Fibroblast of lung (primary cell): ENCODE data around the gene HNF4A. TPM values are rescaled to one million over a fixed set of nuclear protein-coding genes. Genes with fewer than 3 reads are reported as not detected.

Experiments
- DNase-seq, 2 donors: peaks; one replicate each; pipeline versions ENCODE4 v3.0.0 to v3.0.0-alpha.2; 2010; ENCODE audit warnings: low read depth in 2 of 2
- H2AFZ ChIP-seq: 2 replicates; pipeline ENCODE4 v1.5.1; 2012; ENCODE audit warnings: low read length, control low read depth, inconsistent platforms
- H3K27ac ChIP-seq: 2 replicates; pipeline ENCODE4 v1.5.1; 2011; ENCODE audit warnings: low read length, control low read depth; ENCODE audit not compliant: insufficient read depth
- H3K27me3 ChIP-seq: 2 replicates; pipeline ENCODE4 v1.5.1; 2011; ENCODE audit warnings: mild to moderate bottlenecking, low read length; ENCODE audit not compliant: control insufficient read depth, insufficient read depth
- H3K36me3 ChIP-seq: 2 replicates; pipeline ENCODE4 v1.5.1; 2011; ENCODE audit warnings: low read length; ENCODE audit not compliant: control insufficient read depth, insufficient read depth
- H3K4me1 ChIP-seq: 2 replicates; pipeline ENCODE4 v1.5.1; 2011; ENCODE audit warnings: low read length; ENCODE audit not compliant: control insufficient read depth, insufficient read depth; ENCODE audit errors: extremely low read depth
- H3K4me2 ChIP-seq: 2 replicates; pipeline ENCODE4 v1.5.1; 2011; ENCODE audit warnings: low read length, control low read depth; ENCODE audit not compliant: insufficient read depth; ENCODE audit errors: extremely low read depth
- H3K4me3 ChIP-seq, 4 experiments: fragments of 200-600 bp in 1 of 4; sonication (generic) in 1 of 4; replicated peaks in 1 of 4; 2 replicates each; pipeline ENCODE4 v1.5.1; 2011 to 2016; ENCODE audit warnings: low read length in 4 of 4, low read depth in 3 of 4, mild to moderate bottlenecking in 3 of 4, control low read depth in 2 of 4, inconsistent platforms in 1 of 4, mixed read lengths in 1 of 4; ENCODE audit not compliant: insufficient read depth in 1 of 4; ENCODE audit errors: control extremely low read depth in 1 of 4
- H3K79me2 ChIP-seq: 2 replicates; pipeline ENCODE4 v1.5.1; 2012; ENCODE audit warnings: mild to moderate bottlenecking, low read length, inconsistent platforms; ENCODE audit not compliant: control insufficient read depth, insufficient read depth
- H3K9ac ChIP-seq: 2 replicates; pipeline ENCODE4 v1.5.1; 2011; ENCODE audit warnings: mild to moderate bottlenecking, low read length, control low read depth; ENCODE audit not compliant: insufficient read depth
- H3K9me3 ChIP-seq: 2 replicates; pipeline ENCODE4 v1.5.1; 2012; ENCODE audit warnings: low read depth, low read length; ENCODE audit not compliant: control insufficient read depth, insufficient read depth
- H4K20me1 ChIP-seq: 2 replicates; pipeline ENCODE4 v1.5.1; 2011; ENCODE audit warnings: low read length; ENCODE audit not compliant: control insufficient read depth, insufficient read depth; ENCODE audit errors: extremely low read depth
- CTCF ChIP-seq, 2 donors: IDR thresholded peaks in 1 of 2; conservative IDR thresholded peaks in 1 of 2; 1 replicate in 1 of 2; 2 replicates in 1 of 2; pipeline ENCODE4 v1.5.1; 2011 to 2012; ENCODE audit warnings: low read length in 2 of 2, control low read depth in 1 of 2, inconsistent platforms in 1 of 2, low read depth in 1 of 2, mild to moderate bottlenecking in 1 of 2
- EZH2 ChIP-seq: IDR thresholded peaks from 2 replicates; pipeline ENCODE4 v1.5.1; 2012; ENCODE audit warnings: low read length, control low read depth, mild to moderate bottlenecking; ENCODE audit errors: missing control alignments
- polyA plus RNA-seq, 2 donors: library from polyadenylated mRNA; depleted of rRNA in 1 of 2; stranded (reverse) in 1 of 2; unstranded in 1 of 2; fragments of >200 nt; gene quantifications; 2 replicates each; pipeline ENCODE4 v1.2.1, GENCODE V29; 2011 to 2012; ENCODE audit warnings: missing spikeins in 1 of 2
- total RNA-seq: library from RNA; depleted of rRNA; stranded (reverse); fragments of >200 nt; gene quantifications from 2 replicates; pipeline ENCODE4 v1.2.1, GENCODE V29; 2014

Gene HNF4A
- total and polyA plus RNA-seq, 2 donors (not counting 1 experiment from before 2014, with no cell fraction given) = not detected

- DNase-seq = peak in 1 of 2 donors; percentile 89
- TF ChIP-seq EZH2 = no peak
- no peak for TF ChIP-seq CTCF (conservative IDR thresholded peaks at IDR 0.05 in 1 of 2, IDR thresholded peaks at IDR 0.05 in 1 of 2; ENCODE audit: low read depth in 1 of 2, low read length in 2 of 2)
These were observed 111.9 kb downstream of the HNF4A start for GRCh38 chr20:44467289-44467883.

DNA sequence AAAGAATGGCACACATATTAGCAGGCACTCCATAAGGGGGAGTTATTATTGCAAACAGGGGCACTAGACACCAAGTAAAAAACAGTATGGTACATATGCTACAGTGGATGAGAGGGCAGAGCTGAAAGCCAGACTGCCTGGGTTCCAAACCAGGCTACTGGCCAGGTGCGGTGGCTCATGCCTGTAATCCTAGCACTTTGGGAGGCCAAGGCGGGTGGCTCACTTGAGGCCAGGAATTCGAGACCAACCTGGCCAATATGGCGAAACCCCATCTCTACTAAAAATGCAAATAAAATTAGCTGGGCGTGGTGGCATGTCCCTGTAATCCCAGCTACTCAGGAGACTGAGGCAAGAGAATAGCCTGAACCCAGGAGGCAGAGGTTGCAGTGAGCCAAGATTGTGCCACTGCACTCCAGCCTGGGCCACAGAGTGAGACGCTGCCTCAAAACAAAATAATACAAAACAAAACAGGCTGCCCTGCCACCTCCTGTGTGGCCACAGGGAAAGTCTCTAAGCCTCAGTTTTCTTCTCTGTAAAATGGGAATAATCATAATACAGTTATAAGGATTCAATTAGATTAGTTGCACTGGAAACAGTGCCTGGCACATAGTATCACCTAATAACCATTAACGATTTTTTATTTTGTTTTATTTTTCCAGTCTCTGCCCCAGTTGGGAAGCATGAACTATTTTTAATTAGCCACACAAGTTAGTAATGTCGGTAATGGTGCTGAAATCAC is 112.7 kb downstream of the HNF4A start:
- H3K27me3 ChIP-seq = peaks cover 15% of the 10 kb centered on the region
- no peak overlapping the region for H3K4me2 ChIP-seq
- no peak overlapping the region for H3K9ac ChIP-seq
- H3K36me3 ChIP-seq = no peaks in the 10 kb centered on the region
- no peaks in the 10 kb centered on the region for H3K4me1 ChIP-seq
- no peaks in the 10 kb centered on the region for H3K9me3 ChIP-seq
- DNase-seq = no peak
- no peaks in the 10 kb centered on the region for H3K79me2 ChIP-seq
- no peak overlapping the region for H3K4me3 ChIP-seq
- H4K20me1 ChIP-seq = no peaks in the 10 kb centered on the region
- TF ChIP-seq EZH2 (no peak), CTCF (conservative IDR thresholded peaks at IDR 0.05 in 1 of 2, IDR thresholded peaks at IDR 0.05 in 1 of 2; ENCODE audit: low read depth in 1 of 2, low read length in 2 of 2) (no peak)
- H3K27ac ChIP-seq = no peak overlapping the region
- no peak overlapping the region for H2AFZ ChIP-seq

More at GRCh38 chr20:44467289-44467883, 111.9 kb downstream of the HNF4A start:
- H3K4me2 ChIP-seq = no peak overlapping the region
- H3K9ac ChIP-seq = no peak overlapping the region
- no peak overlapping the region for H2AFZ ChIP-seq
- no peak overlapping the region for H3K27ac ChIP-seq
- H3K36me3 ChIP-seq = no peaks in the 10 kb centered on the region
- H3K9me3 ChIP-seq = no peaks in the 10 kb centered on the region
- H3K4me1 ChIP-seq = no peaks in the 10 kb centered on the region
- no peaks in the 10 kb centered on the region for H3K79me2 ChIP-seq
- H3K4me3 ChIP-seq = no peak overlapping the region
- H3K27me3 ChIP-seq = peaks cover 15% of the 10 kb centered on the region
- no peaks in the 10 kb centered on the region for H4K20me1 ChIP-seq

GRCh38 chr20:44470327-44470726 is 114.8 kb downstream of the HNF4A start:
- Histone ChIP-seq H3K4me3 (no peak overlapping the region), H3K4me2 (no peak overlapping the region), H3K27ac (no peak overlapping the region)

More at GRCh38 chr20:44470327-44470726, 114.8 kb downstream of the HNF4A start:
- DNase-seq = no peak
- H3K4me1 ChIP-seq = no peaks in the 10 kb centered on the region
- H3K79me2 ChIP-seq = no peaks in the 10 kb centered on the region
- no peaks in the 10 kb centered on the region for H4K20me1 ChIP-seq
- H2AFZ ChIP-seq = no peak overlapping the region
- H3K9ac ChIP-seq = no peak overlapping the region
- H3K9me3 ChIP-seq = no peaks in the 10 kb centered on the region
- peaks cover 13% of the 10 kb centered on the region for H3K27me3 ChIP-seq
- H3K36me3 ChIP-seq = no peaks in the 10 kb centered on the region
- no peak for TF ChIP-seq EZH2
- TF ChIP-seq CTCF (conservative IDR thresholded peaks at IDR 0.05 in 1 of 2, IDR thresholded peaks at IDR 0.05 in 1 of 2; ENCODE audit: low read depth in 1 of 2, low read length in 2 of 2) = no peak
